ENCODE results near the gene UTRN.

DNA sequence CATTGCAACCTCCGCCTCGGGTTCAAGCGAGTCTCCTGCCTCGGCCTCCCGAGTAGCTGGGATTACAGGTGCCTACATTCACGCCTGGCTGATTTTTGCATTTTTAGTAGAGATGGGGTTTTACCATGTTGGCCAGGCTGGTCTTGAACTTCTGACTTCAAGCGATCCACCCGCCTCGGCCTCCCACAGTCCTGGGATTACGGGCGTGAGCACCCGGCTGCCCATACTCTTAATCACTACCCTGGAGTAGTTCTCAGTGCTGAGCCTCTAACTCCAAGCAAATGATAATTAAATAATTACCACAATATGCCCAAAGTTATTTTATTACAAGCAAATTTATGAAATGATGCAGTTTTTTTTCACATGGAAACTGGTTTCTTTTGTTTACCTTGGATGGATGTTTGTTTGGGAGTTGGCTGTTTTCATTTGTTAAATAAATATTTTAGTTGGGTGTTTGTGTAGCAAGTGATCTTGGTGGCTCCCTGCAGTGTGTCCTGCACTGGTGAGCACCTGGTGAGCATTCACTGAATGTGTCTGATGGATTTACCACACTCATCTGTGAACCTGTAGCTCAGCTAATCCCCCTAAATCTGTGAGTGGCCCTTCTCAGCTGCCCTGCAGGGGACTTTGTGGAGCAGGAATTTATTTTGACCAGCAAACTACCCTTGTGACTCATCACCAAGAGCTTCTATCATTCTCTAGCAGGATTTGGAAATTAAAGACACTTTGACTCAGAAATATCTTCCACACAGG lies 36.9 kb downstream of the UTRN start:
- TF ChIP-seq, protein P1, sequence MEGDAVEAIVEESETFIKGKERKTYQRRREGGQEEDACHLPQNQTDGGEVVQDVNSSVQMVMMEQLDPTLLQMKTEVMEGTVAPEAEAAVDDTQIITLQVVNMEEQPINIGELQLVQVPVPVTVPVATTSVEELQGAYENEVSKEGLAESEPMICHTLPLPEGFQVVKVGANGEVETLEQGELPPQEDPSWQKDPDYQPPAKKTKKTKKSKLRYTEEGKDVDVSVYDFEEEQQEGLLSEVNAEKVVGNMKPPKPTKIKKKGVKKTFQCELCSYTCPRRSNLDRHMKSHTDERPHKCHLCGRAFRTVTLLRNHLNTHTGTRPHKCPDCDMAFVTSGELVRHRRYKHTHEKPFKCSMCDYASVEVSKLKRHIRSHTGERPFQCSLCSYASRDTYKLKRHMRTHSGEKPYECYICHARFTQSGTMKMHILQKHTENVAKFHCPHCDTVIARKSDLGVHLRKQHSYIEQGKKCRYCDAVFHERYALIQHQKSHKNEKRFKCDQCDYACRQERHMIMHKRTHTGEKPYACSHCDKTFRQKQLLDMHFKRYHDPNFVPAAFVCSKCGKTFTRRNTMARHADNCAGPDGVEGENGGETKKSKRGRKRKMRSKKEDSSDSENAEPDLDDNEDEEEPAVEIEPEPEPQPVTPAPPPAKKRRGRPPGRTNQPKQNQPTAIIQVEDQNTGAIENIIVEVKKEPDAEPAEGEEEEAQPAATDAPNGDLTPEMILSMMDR (IDR thresholded peaks at IDR 0.05): no peak
- no peak for TF ChIP-seq ZFX (IDR thresholded peaks at IDR 0.05; ENCODE audit: borderline replicate concordance)
